GM23338 (cell line): Measurements from ENCODE around the gene ZNF687. TPM values are rescaled to one million over a fixed set of nuclear protein-coding genes. Genes with fewer than 3 reads are reported as not detected.

Source experiments
- ATAC-seq: fragments of 200-7000 bp; cut with Tn5 transposase; 3 replicates; pipeline ENCODE4 v1.9.1; 2020
- DNase-seq: peaks from one replicate; pipeline ENCODE4 v3.0.0-alpha.2; 2015; ENCODE audit warnings: low spot score
- H2AFZ ChIP-seq: fragments of 200-600 bp; sonication (generic); 2 replicates; pipeline ENCODE4 v1.8.0; 2016; ENCODE audit warnings: antibody characterized with exemption, mild to moderate bottlenecking, moderate library complexity
- H3F3A ChIP-seq: fragments of 200-600 bp; sonication (generic); replicated peaks from 2 replicates; pipeline ENCODE4 v1.8.0; 2017; ENCODE audit warnings: antibody characterized with exemption, mixed run types, low read depth
- H3K27ac ChIP-seq: fragments of 200-600 bp; sonication (generic); 2 replicates; pipeline ENCODE4 v1.6.1; 2016; ENCODE audit warnings: low read depth
- H3K27me3 ChIP-seq: fragments of 200-600 bp; sonication (generic); 2 replicates; pipeline ENCODE4 v1.8.0; 2016; ENCODE audit warnings: mild to moderate bottlenecking, mixed run types, moderate library complexity; ENCODE audit not compliant: insufficient read depth
- H3K36me3 ChIP-seq: fragments of 200-600 bp; sonication (generic); 2 replicates; pipeline ENCODE4 v1.8.0; 2016; ENCODE audit warnings: mild to moderate bottlenecking; ENCODE audit not compliant: insufficient read depth
- H3K4me1 ChIP-seq: fragments of 200-600 bp; sonication (generic); 2 replicates; pipeline ENCODE4 v1.8.0; 2016; ENCODE audit warnings: mild to moderate bottlenecking, moderate library complexity; ENCODE audit not compliant: insufficient read depth
- H3K4me2 ChIP-seq: fragments of 200-600 bp; sonication (generic); 2 replicates; pipeline ENCODE4 v1.7.1; 2017; ENCODE audit warnings: mixed run types
- H3K4me3 ChIP-seq: fragments of 200-600 bp; sonication (generic); 2 replicates; pipeline ENCODE4 v1.6.1; 2016; ENCODE audit warnings: mixed run types
- H3K79me2 ChIP-seq: fragments of 200-600 bp; sonication (generic); replicated peaks from 2 replicates; pipeline ENCODE4 v1.8.0; 2017; ENCODE audit warnings: mild to moderate bottlenecking; ENCODE audit not compliant: insufficient read depth
- H3K9me2 ChIP-seq: fragments of 200-600 bp; sonication (generic); 2 replicates; pipeline ENCODE4 v1.8.0; 2017; ENCODE audit not compliant: insufficient read depth
- H4K20me1 ChIP-seq: fragments of 200-600 bp; sonication (generic); replicated peaks from 2 replicates; pipeline ENCODE4 v1.8.0; 2017; ENCODE audit warnings: mild to moderate bottlenecking; ENCODE audit not compliant: insufficient read depth
- H3K27ac Mint-ChIP-seq: 2 replicates; pipeline ENCODE4 v1.8.0; 2020; ENCODE audit warnings: inconsistent platforms, mild to moderate bottlenecking, moderate library complexity, mixed read lengths
- H3K27me3 Mint-ChIP-seq: 3 replicates; pipeline ENCODE4 v1.8.0; 2022; ENCODE audit warnings: low read depth, mild to moderate bottlenecking, moderate library complexity, mixed read lengths, inconsistent platforms; ENCODE audit not compliant: insufficient read depth, poor library complexity
- H3K36me3 Mint-ChIP-seq: 3 replicates; pipeline ENCODE4 v1.8.0; 2021; ENCODE audit warnings: low read depth, mild to moderate bottlenecking, inconsistent platforms, moderate library complexity, mixed read lengths
- H3K4me1 Mint-ChIP-seq: 3 replicates; pipeline ENCODE4 v1.8.0; 2020; ENCODE audit warnings: mild to moderate bottlenecking, inconsistent platforms, mixed read lengths
- H3K4me3 Mint-ChIP-seq: 3 replicates; pipeline ENCODE4 v1.8.0; 2021; ENCODE audit warnings: moderate library complexity, mild to moderate bottlenecking, inconsistent platforms, mixed read lengths
- H3K9me3 Mint-ChIP-seq: 3 replicates; pipeline ENCODE4 v1.8.0; 2020; ENCODE audit warnings: moderate library complexity, mild to moderate bottlenecking, inconsistent platforms, mixed read lengths
- CREB1 ChIP-seq: fragments of 250-450 bp; sonication (Bioruptor Pico); IDR thresholded peaks from 2 replicates; pipeline ENCODE4 v1.5.0; 2020; ENCODE audit warnings: low read depth, mild to moderate bottlenecking, moderate library complexity
- EZH2 ChIP-seq: fragments of 200-600 bp; sonication (generic); IDR thresholded peaks from one replicate; pipeline ENCODE4 v1.8.0; 2017; ENCODE audit warnings: antibody characterized with exemption, mild to moderate bottlenecking, low read depth; ENCODE audit not compliant: unreplicated experiment
- EZH2phosphoT487 ChIP-seq: fragments of 200-600 bp; sonication (generic); IDR thresholded peaks from one replicate; pipeline ENCODE4 v1.8.1; 2018; ENCODE audit warnings: antibody characterized with exemption; ENCODE audit not compliant: unreplicated experiment
- JUNB ChIP-seq: IDR thresholded peaks from one replicate; pipeline ENCODE4 v1.6.1; 2016; ENCODE audit warnings: antibody characterized with exemption; ENCODE audit not compliant: unreplicated experiment
- POLR2AphosphoS5 ChIP-seq: IDR thresholded peaks from 2 replicates; pipeline ENCODE4 v1.6.1; 2016; ENCODE audit warnings: antibody characterized with exemption, low read depth
- REST ChIP-seq: IDR thresholded peaks from one replicate; pipeline ENCODE4 v1.6.1; 2018; ENCODE audit warnings: antibody characterized with exemption; ENCODE audit not compliant: unreplicated experiment
- STAT1 ChIP-seq: IDR thresholded peaks from one replicate; pipeline ENCODE4 v1.6.1; 2016; ENCODE audit warnings: antibody characterized with exemption; ENCODE audit not compliant: unreplicated experiment
- ZNF114 ChIP-seq: fragments of 250-450 bp; sonication (Bioruptor Pico); IDR thresholded peaks from 2 replicates; pipeline ENCODE4 v1.5.0; 2020; ENCODE audit warnings: mild to moderate bottlenecking, moderate library complexity
- ZNF331 ChIP-seq: fragments of 250-450 bp; sonication (Bioruptor Pico); IDR thresholded peaks from 2 replicates; pipeline ENCODE4 v1.5.0; 2020; ENCODE audit warnings: low read depth, mild to moderate bottlenecking, moderate library complexity
- ZNF462 ChIP-seq: fragments of 250-450 bp; sonication (Bioruptor Pico); IDR thresholded peaks from 2 replicates; pipeline ENCODE4 v1.5.0; 2020; ENCODE audit warnings: mild to moderate bottlenecking, moderate library complexity
- polyA plus RNA-seq: library from polyadenylated mRNA; unstranded; fragments of >200 nt; fragmentation: Nextera tagmentation; extraction: Ambion mirVana; gene quantifications from 2 replicates; pipeline ENCODE4 v1.2.1, GENCODE V29; 2016
- total RNA-seq: library from RNA; depleted of rRNA; stranded (reverse); fragments of >200 nt; shearing (Covaris generic); gene quantifications from 2 replicates; pipeline ENCODE4 v1.2.3, GENCODE V29; 2014

The ZNF687 gene
- total and polyA plus RNA-seq, 2 experiments from 2014 or later, result 7.7 to 63.9 TPM

GRCh38 chr1:151311589-151312331 is 29.7 kb downstream of the ZNF687 start:
- Histone ChIP-seq H4K20me1 (peaks cover 6% of the 10 kb centered on the region), H2AFZ (no peak overlapping the region), H3K4me3 (no peak overlapping the region), H3K79me2 (no peaks in the 10 kb centered on the region), H3K36me3 (peaks cover 18% of the 10 kb centered on the region; the same call in 1 of the 2 replicates), H3K4me2 (no peak overlapping the region), H3F3A (0 out of 2 replicates have a peak, but pooled peaks cover 4% of the 10 kb centered on the region), H3K27ac (no peak overlapping the region), H3K9me2 (no peaks in the 10 kb centered on the region), H3K4me1 (peaks cover 10% of the 10 kb centered on the region; the same call in 1 of the 2 replicates), H3K27me3 (no peaks in the 10 kb centered on the region)
- Mint-ChIP-seq H3K36me3 (peaks cover 25% of the 10 kb centered on the region; the same call in 2 of the 3 replicates), H3K27me3 (peaks cover 4% of the 10 kb centered on the region), H3K4me3 (no peak overlapping the region), H3K27ac (no peak overlapping the region), H3K9me3 (no peaks in the 10 kb centered on the region), H3K4me1 (peaks cover 18% of the 10 kb centered on the region)
- no peak for DNase-seq
- no peak for ATAC-seq
- TF ChIP-seq ZNF114 (CRISPR knock-in tag) (no peak), POLR2AphosphoS5 (no peak), ZNF462 (CRISPR knock-in tag) (no peak), STAT1 (no peak), EZH2phosphoT487 (no peak), EZH2 (no peak), CREB1 (CRISPR knock-in tag) (no peak), JUNB (no peak), REST (no peak), ZNF331 (CRISPR knock-in tag) (no peak)
